A673 (cell line): ENCODE data around the gene TLR9.

Experiments used
- CTCF ChIP-seq: fragments of 300-800, 200-600 bp; sonication (generic); conservative IDR thresholded peaks from 2 replicates; pipeline ENCODE4 v1.5.1; 2017; ENCODE audit warnings: low read depth, mild to moderate bottlenecking, antibody characterized with exemption, low read length, moderate library complexity, mixed read lengths
- EZH2 ChIP-seq: fragments of 200-600 bp; sonication (generic); IDR thresholded peaks from 2 replicates; pipeline ENCODE4 v1.6.1; 2017; ENCODE audit warnings: borderline replicate concordance, low read depth, mild to moderate bottlenecking, mixed read lengths, antibody characterized with exemption, low read length; ENCODE audit not compliant: poor library complexity, severe bottlenecking

- TF ChIP-seq CTCF, result no peak
- no peak for TF ChIP-seq EZH2
Observed at GRCh38 chr3:52185837-52186236, 39.6 kb downstream of the TLR9 start.
